ENCODE measurements around the gene VASN.
"Not testable (repeated sequence)": the region's sequence is repeated elsewhere in the genome, so short reads cannot be mapped to it uniquely, and the experiment has no call there.

Gene VASN

GRCh38 chr16:4339909-4340308, 31.7 kb upstream of the VASN start:
- no peaks in the 10 kb centered on the region for H3K27me3 ChIP-seq
- H3K4me1 ChIP-seq, result peaks cover 9% of the 10 kb centered on the region; the same call in 1 of the 2 replicates
- TF ChIP-seq CTCF (IDR thresholded peaks at IDR 0.05; ENCODE audit: low read depth, low read length), result peak; percentile 53
- H3K9me3 ChIP-seq, result no peaks in the 10 kb centered on the region
- DNase-seq, result peak; percentile 86
- H3K36me3 ChIP-seq, result peaks cover 49% of the 10 kb centered on the region
- no peak overlapping the region for H3K4me3 ChIP-seq (ENCODE audit: low read depth, low read length)

- peaks cover 9% of the 10 kb centered on the region; the same call in 1 of the 2 replicates for H3K4me1 ChIP-seq
These were observed 31.2 kb upstream of the VASN start for GRCh38 chr16:4340443-4340842.

GRCh38 chr16:4341250-4341649, 30.4 kb upstream of the VASN start:
- Histone ChIP-seq H3K4me1 (peaks cover 9% of the 10 kb centered on the region; the same call in 1 of the 2 replicates), H3K9me3 (no peaks in the 10 kb centered on the region), H3K27me3 (no peaks in the 10 kb centered on the region), H3K36me3 (peaks cover 46% of the 10 kb centered on the region), H3K4me3 (ENCODE audit: low read depth, low read length) (no peak overlapping the region)
- TF ChIP-seq CTCF (IDR thresholded peaks at IDR 0.05; ENCODE audit: low read depth, low read length), result no peak
- no peak for DNase-seq

More at GRCh38 chr16:4340443-4340842, 31.2 kb upstream of the VASN start:
- no peak overlapping the region for H3K4me3 ChIP-seq (ENCODE audit: low read depth, low read length)
- no peaks in the 10 kb centered on the region for H3K9me3 ChIP-seq
- no peak for TF ChIP-seq CTCF (IDR thresholded peaks at IDR 0.05; ENCODE audit: low read depth, low read length)
- DNase-seq, result no peak
- peaks cover 49% of the 10 kb centered on the region for H3K36me3 ChIP-seq
- no peaks in the 10 kb centered on the region for H3K27me3 ChIP-seq

GRCh38 chr16:4342866-4343744, 28.5 kb upstream of the VASN start:
- TF ChIP-seq CTCF (IDR thresholded peaks at IDR 0.05; ENCODE audit: low read depth, low read length), result no peak
- Histone ChIP-seq H3K9me3 (no peaks in the 10 kb centered on the region), H3K27me3 (no peaks in the 10 kb centered on the region), H3K4me1 (peaks cover 9% of the 10 kb centered on the region; the same call in 1 of the 2 replicates), H3K4me3 (ENCODE audit: low read depth, low read length) (no peak overlapping the region), H3K36me3 (peaks cover 40% of the 10 kb centered on the region)
- no peak for DNase-seq

- H3K36me3 ChIP-seq, result peaks cover 33% of the 10 kb centered on the region
- not testable (repeated sequence) for DNase-seq; H3K4me1 ChIP-seq; H3K9me3 ChIP-seq; H3K27me3 ChIP-seq; H3K4me3 ChIP-seq (ENCODE audit: low read depth, low read length)
These were observed 27.2 kb upstream of the VASN start for GRCh38 chr16:4344300-4344982.

GRCh38 chr16:4344983-4345835, 26.4 kb upstream of the VASN start:
- peak overlapping the region; percentile 10; the same call in 1 of the 2 replicates for H3K4me3 ChIP-seq (ENCODE audit: low read depth, low read length)
- H3K27me3 ChIP-seq, result no peaks in the 10 kb centered on the region
- DNase-seq, result peak; percentile 50
- H3K9me3 ChIP-seq, result no peaks in the 10 kb centered on the region
- peaks cover 32% of the 10 kb centered on the region for H3K36me3 ChIP-seq
- no peak for TF ChIP-seq CTCF (IDR thresholded peaks at IDR 0.05; ENCODE audit: low read depth, low read length)
- peaks cover 5% of the 10 kb centered on the region; the same call in 1 of the 2 replicates for H3K4me1 ChIP-seq

Measured in BE2C (cell line).